Nephron (organoid): ENCODE results near the gene CBX3.
A peak's percentile ranks its signal among the peaks of the same experiment; 100 is the strongest.
"Not testable (repeated sequence)": the region's sequence is repeated elsewhere in the genome, so short reads cannot be mapped to it uniquely, and the experiment has no call there.

Experiments used
- H3K27ac Mint-ChIP-seq, 3 experiments: 2 replicates each; pipeline ENCODE4 v1.8.0; 2020; ENCODE audit warnings: mixed read lengths in 3 of 3, mild to moderate bottlenecking in 2 of 3, moderate library complexity in 1 of 3
- H3K27me3 Mint-ChIP-seq: 2 replicates; pipeline ENCODE4 v1.8.0; 2021; ENCODE audit warnings: low read depth, mild to moderate bottlenecking, moderate library complexity, mixed read lengths
- H3K36me3 Mint-ChIP-seq: 2 replicates; pipeline ENCODE4 v1.8.0; 2020; ENCODE audit warnings: low read depth, mixed read lengths
- H3K4me1 Mint-ChIP-seq: 2 replicates; pipeline ENCODE4 v1.8.0; 2020; ENCODE audit warnings: mixed read lengths
- H3K4me3 Mint-ChIP-seq, 3 experiments: 2 replicates each; pipeline ENCODE4 v1.8.0; 2020; ENCODE audit warnings: mild to moderate bottlenecking in 3 of 3, mixed read lengths in 3 of 3, moderate library complexity in 2 of 3
- H3K9me3 Mint-ChIP-seq: 2 replicates; pipeline ENCODE4 v1.8.0; 2020; ENCODE audit warnings: mixed read lengths
- TF ChIP-seq, protein P1 (sequence below), 3 experiments: fragments of 200-600 bp; sonication (generic); IDR thresholded peaks; one replicate each; pipeline ENCODE4 v1.5.0; 2021; ENCODE audit warnings: antibody characterized with exemption in 3 of 3; ENCODE audit not compliant: unreplicated experiment in 3 of 3

Gene CBX3

GRCh38 chr7:26182283-26182682 lies 19.3 kb upstream of the CBX3 start:
- TF ChIP-seq, protein P1, sequence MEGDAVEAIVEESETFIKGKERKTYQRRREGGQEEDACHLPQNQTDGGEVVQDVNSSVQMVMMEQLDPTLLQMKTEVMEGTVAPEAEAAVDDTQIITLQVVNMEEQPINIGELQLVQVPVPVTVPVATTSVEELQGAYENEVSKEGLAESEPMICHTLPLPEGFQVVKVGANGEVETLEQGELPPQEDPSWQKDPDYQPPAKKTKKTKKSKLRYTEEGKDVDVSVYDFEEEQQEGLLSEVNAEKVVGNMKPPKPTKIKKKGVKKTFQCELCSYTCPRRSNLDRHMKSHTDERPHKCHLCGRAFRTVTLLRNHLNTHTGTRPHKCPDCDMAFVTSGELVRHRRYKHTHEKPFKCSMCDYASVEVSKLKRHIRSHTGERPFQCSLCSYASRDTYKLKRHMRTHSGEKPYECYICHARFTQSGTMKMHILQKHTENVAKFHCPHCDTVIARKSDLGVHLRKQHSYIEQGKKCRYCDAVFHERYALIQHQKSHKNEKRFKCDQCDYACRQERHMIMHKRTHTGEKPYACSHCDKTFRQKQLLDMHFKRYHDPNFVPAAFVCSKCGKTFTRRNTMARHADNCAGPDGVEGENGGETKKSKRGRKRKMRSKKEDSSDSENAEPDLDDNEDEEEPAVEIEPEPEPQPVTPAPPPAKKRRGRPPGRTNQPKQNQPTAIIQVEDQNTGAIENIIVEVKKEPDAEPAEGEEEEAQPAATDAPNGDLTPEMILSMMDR (IDR thresholded peaks at IDR 0.05; ENCODE audit: unreplicated experiment in 3 of 3): no peak
- no peak overlapping the region for H3K27ac Mint-ChIP-seq

DNA sequence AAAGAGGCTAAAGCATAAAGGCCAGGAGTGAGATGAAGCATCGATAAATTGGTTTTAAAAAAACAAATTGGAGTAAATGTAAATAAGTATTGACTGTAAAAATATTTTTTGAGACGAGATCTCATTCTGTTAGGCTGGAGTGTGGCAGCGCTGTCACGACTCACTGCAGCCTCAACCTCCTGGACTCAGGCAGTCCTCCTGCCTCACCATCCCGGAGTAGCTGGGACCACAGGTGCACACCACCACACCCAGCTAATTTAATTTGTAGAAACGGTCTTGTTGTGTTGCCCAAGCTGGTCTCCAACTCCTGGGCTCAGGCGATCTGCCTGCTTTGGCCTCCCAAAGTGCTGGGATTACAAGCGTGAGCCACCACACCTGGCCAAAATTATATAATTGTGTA lies 18.8 kb upstream of the CBX3 start:
- no peaks in the 10 kb centered on the region for H3K4me1 Mint-ChIP-seq
- no peak overlapping the region for H3K27ac Mint-ChIP-seq
- H3K27me3 Mint-ChIP-seq: no peaks in the 10 kb centered on the region
- peaks cover 23% of the 10 kb centered on the region for H3K36me3 Mint-ChIP-seq
- no peaks in the 10 kb centered on the region for H3K9me3 Mint-ChIP-seq
- TF ChIP-seq, protein P1 (IDR thresholded peaks at IDR 0.05; ENCODE audit: unreplicated experiment in 3 of 3): no peak
- no peak overlapping the region for H3K4me3 Mint-ChIP-seq

More at GRCh38 chr7:26182283-26182682, 19.3 kb upstream of the CBX3 start:
- H3K4me1 Mint-ChIP-seq: no peaks in the 10 kb centered on the region
- peaks cover 25% of the 10 kb centered on the region for H3K36me3 Mint-ChIP-seq
- peaks cover 1% of the 10 kb centered on the region for H3K9me3 Mint-ChIP-seq
- no peak overlapping the region for H3K4me3 Mint-ChIP-seq
- H3K27me3 Mint-ChIP-seq: no peaks in the 10 kb centered on the region

GRCh38 chr7:26183545-26184280 lies 17.8 kb upstream of the CBX3 start:
- Mint-ChIP-seq H3K36me3 (peaks cover 30% of the 10 kb centered on the region), H3K27ac (peak overlapping the region; percentile 5 to 66 (median 11)), H3K4me3 (no peak overlapping the region), H3K27me3 (no peaks in the 10 kb centered on the region), H3K9me3 (no peaks in the 10 kb centered on the region), H3K4me1 (no peaks in the 10 kb centered on the region)
- TF ChIP-seq, protein P1 (IDR thresholded peaks at IDR 0.05; ENCODE audit: unreplicated experiment in 3 of 3): no peak

DNA sequence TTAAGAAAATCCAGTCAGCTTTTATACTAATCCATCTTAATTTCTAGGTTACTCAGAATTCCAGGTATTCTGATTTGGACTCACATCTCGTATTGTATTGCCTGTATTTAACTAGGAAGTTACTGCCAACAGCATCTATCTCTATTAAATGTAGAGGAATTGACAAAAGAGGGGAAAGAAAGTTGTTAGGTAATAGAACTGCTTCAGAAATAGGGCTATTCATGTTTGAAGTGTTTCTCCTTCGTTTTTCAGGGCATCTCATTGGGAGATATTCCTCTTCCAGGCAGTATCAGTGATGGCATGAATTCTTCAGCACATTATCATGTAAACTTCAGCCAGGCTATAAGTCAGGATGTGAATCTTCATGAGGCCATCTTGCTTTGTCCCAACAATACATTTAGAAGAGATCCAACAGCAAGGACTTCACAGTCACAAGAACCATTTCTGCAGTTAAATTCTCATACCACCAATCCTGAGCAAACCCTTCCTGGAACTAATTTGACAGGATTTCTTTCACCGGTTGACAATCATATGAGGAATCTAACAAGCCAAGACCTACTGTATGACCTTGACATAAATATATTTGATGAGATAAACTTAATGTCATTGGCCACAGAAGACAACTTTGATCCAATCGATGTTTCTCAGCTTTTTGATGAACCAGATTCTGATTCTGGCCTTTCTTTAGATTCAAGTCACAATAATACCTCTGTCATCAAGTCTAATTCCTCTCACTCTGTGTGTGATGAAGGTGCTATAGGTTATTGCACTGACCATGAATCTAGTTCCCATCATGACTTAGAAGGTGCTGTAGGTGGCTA lies 17.1 kb upstream of the CBX3 start:
- H3K4me3 Mint-ChIP-seq, H3K9me3 Mint-ChIP-seq, H3K4me1 Mint-ChIP-seq, H3K27me3 Mint-ChIP-seq: not testable (repeated sequence)
- Mint-ChIP-seq H3K27ac (peak overlapping the region in 2 of 3 experiments; percentile 5 to 77), H3K36me3 (peaks cover 38% of the 10 kb centered on the region)

DNA sequence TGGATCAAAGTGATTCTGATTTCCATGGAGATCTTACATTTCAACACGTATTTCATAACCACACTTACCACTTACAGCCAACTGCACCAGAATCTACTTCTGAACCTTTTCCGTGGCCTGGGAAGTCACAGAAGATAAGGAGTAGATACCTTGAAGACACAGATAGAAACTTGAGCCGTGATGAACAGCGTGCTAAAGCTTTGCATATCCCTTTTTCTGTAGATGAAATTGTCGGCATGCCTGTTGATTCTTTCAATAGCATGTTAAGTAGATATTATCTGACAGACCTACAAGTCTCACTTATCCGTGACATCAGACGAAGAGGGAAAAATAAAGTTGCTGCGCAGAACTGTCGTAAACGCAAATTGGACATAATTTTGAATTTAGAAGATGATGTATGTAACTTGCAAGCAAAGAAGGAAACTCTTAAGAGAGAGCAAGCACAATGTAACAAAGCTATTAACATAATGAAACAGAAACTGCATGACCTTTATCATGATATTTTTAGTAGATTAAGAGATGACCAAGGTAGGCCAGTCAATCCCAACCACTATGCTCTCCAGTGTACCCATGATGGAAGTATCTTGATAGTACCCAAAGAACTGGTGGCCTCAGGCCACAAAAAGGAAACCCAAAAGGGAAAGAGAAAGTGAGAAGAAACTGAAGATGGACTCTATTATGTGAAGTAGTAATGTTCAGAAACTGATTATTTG lies 16.3 kb upstream of the CBX3 start:
- TF ChIP-seq, protein P1 (IDR thresholded peaks at IDR 0.05; ENCODE audit: unreplicated experiment in 3 of 3): no peak
- no peaks in the 10 kb centered on the region for H3K9me3 Mint-ChIP-seq
- H3K27me3 Mint-ChIP-seq: no peaks in the 10 kb centered on the region
- no peak overlapping the region for H3K4me3 Mint-ChIP-seq
- H3K36me3 Mint-ChIP-seq: peaks cover 46% of the 10 kb centered on the region
- H3K4me1 Mint-ChIP-seq: no peaks in the 10 kb centered on the region
- peak overlapping the region in 2 of 3 experiments; percentile 34 to 77 for H3K27ac Mint-ChIP-seq

DNA sequence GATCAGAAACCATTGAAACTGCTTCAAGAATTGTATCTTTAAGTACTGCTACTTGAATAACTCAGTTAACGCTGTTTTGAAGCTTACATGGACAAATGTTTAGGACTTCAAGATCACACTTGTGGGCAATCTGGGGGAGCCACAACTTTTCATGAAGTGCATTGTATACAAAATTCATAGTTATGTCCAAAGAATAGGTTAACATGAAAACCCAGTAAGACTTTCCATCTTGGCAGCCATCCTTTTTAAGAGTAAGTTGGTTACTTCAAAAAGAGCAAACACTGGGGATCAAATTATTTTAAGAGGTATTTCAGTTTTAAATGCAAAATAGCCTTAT lies 15.7 kb upstream of the CBX3 start:
- TF ChIP-seq, protein P1 (IDR thresholded peaks at IDR 0.05; ENCODE audit: unreplicated experiment in 3 of 3): no peak
- peak overlapping the region in 2 of 3 experiments; percentile 34 to 77 for H3K27ac Mint-ChIP-seq

More for the DNA sequence above, 15.7 kb upstream of the CBX3 start:
- Mint-ChIP-seq H3K36me3 (peaks cover 51% of the 10 kb centered on the region), H3K4me1 (no peaks in the 10 kb centered on the region), H3K27me3 (no peaks in the 10 kb centered on the region), H3K4me3 (no peak overlapping the region), H3K9me3 (no peaks in the 10 kb centered on the region)
